Peyer's patch (tissue), 4 donors: ENCODE results near the gene TMEM108.

Experiments used
- CTCF ChIP-seq, 6 experiments: fragments of 450-650 bp in 4 of 6; fragments of 200-600 bp in 2 of 6; sonication (generic) in 1 of 6; IDR thresholded peaks; one replicate each; pipeline ENCODE4 v1.5.1; 2017 to 2019; ENCODE audit warnings: antibody characterized with exemption in 6 of 6, mild to moderate bottlenecking in 3 of 6, moderate library complexity in 1 of 6
- POLR2A ChIP-seq, 2 donors: fragments of 450-650 bp; IDR thresholded peaks; one replicate each; pipeline ENCODE4 v1.5.1; 2017; ENCODE audit warnings: antibody characterized with exemption in 2 of 2, mild to moderate bottlenecking in 2 of 2, moderate library complexity in 2 of 2

GRCh38 chr3:133130168-133130567, 92.0 kb downstream of the TMEM108 start:
- TF ChIP-seq CTCF (IDR thresholded peaks at IDR 0.05): no peak
- TF ChIP-seq POLR2A (IDR thresholded peaks at IDR 0.05): no peak
